HG03103 (cell line): ENCODE results near the gene ASAP3.

Experiments used
- ATAC-seq: cut with Tn5 transposase; IDR thresholded peaks from one replicate; pipeline ENCODE4 v1.9.1; 2021; ENCODE audit warnings: low read depth; ENCODE audit not compliant: unreplicated experiment

Gene ASAP3

GRCh38 chr1:23479666-23479941 is 4.4 kb downstream of the ASAP3 start:
- ATAC-seq: no peak

GRCh38 chr1:23478896-23479665 is 4.9 kb downstream of the ASAP3 start:
- ATAC-seq: no peak

- ATAC-seq: no peak
Measured at GRCh38 chr1:23477359-23478144, 6.4 kb downstream of the ASAP3 start.

- ATAC-seq: no peak
Measured at GRCh38 chr1:23475641-23476040, 8.3 kb downstream of the ASAP3 start.

GRCh38 chr1:23475134-23475628 is 8.8 kb downstream of the ASAP3 start:
- ATAC-seq: no peak

GRCh38 chr1:23473037-23473800 is 10.8 kb downstream of the ASAP3 start:
- no peak for ATAC-seq

- ATAC-seq: no peak
Measured at GRCh38 chr1:23472351-23473036, 11.5 kb downstream of the ASAP3 start.

- ATAC-seq: no peak
Measured at GRCh38 chr1:23471473-23472075, 12.4 kb downstream of the ASAP3 start.

- no peak for ATAC-seq
Measured at GRCh38 chr1:23470282-23471070, 13.5 kb downstream of the ASAP3 start.

GRCh38 chr1:23469372-23469982 is 14.5 kb downstream of the ASAP3 start:
- ATAC-seq: no peak

- no peak for ATAC-seq
Measured at GRCh38 chr1:23466423-23466989, 17.5 kb downstream of the ASAP3 start.

GRCh38 chr1:23463286-23463685 is 20.7 kb downstream of the ASAP3 start:
- no peak for ATAC-seq

GRCh38 chr1:23462766-23463165 is 21.2 kb downstream of the ASAP3 start:
- ATAC-seq: no peak

- no peak for ATAC-seq
Measured at GRCh38 chr1:23461050-23461449, 22.9 kb downstream of the ASAP3 start.

GRCh38 chr1:23460519-23460918 is 23.5 kb downstream of the ASAP3 start:
- no peak for ATAC-seq

GRCh38 chr1:23459338-23459757 is 24.6 kb downstream of the ASAP3 start:
- ATAC-seq: no peak

GRCh38 chr1:23456226-23456625 is 27.8 kb downstream of the ASAP3 start:
- no peak for ATAC-seq

GRCh38 chr1:23453455-23454000 is 30.5 kb downstream of the ASAP3 start:
- no peak for ATAC-seq
